ENCODE results near the gene PRPH. TPM values are rescaled to one million over a fixed set of nuclear protein-coding genes. Genes with fewer than 3 reads are reported as not detected.
"Not testable (repeated sequence)": the region's sequence is repeated elsewhere in the genome, so short reads cannot be mapped to it uniquely, and the experiment has no call there.

PRPH gene
- total RNA-seq, 1 donor from 2014 or later, result 0.38 TPM

DNA sequence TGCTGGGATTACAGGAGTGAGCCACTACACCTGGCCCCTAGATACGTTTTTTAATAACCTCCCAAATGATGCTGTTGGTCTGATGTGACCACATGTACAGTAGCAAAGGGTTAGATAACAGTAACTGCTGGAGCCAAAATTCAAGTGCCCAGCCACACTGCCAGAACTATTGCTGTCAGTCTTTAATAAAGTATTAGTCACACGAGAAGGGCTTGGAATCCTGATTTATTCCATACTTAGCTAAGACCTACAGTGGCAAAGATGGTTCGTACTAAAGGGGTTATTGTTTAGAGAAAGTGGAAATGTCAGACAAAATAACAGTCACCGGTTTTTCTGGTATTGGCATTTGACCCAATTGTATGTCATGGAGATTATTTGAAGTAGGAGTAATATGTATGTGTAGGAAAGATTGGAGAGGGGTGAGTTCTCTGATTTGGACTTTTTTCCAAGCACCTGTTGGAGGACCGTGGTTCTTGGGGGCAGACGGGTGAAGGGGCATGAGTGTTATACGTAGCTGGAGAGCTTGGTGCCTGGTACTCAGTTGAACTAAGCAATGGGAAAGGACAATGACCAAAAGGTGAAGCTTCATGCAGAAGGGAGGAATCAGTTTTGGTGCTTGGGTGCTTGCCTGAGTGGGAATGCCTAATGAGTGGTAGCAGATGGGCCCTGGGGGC, 20.4 kb upstream of the PRPH start:
- Mint-ChIP-seq H3K9me3 (no peaks in the 10 kb centered on the region), H3K27ac (no peak overlapping the region), H3K36me3 (peaks cover 18% of the 10 kb centered on the region), H3K4me1 (no peaks in the 10 kb centered on the region), H3K27me3 (ENCODE audit: low read depth) (no peaks in the 10 kb centered on the region), H3K4me3 (no peak overlapping the region)
- DNase-seq (ENCODE audit: low spot score in 2 of 2, unreplicated experiment in 2 of 2), result no peak
- TF ChIP-seq, protein P1, sequence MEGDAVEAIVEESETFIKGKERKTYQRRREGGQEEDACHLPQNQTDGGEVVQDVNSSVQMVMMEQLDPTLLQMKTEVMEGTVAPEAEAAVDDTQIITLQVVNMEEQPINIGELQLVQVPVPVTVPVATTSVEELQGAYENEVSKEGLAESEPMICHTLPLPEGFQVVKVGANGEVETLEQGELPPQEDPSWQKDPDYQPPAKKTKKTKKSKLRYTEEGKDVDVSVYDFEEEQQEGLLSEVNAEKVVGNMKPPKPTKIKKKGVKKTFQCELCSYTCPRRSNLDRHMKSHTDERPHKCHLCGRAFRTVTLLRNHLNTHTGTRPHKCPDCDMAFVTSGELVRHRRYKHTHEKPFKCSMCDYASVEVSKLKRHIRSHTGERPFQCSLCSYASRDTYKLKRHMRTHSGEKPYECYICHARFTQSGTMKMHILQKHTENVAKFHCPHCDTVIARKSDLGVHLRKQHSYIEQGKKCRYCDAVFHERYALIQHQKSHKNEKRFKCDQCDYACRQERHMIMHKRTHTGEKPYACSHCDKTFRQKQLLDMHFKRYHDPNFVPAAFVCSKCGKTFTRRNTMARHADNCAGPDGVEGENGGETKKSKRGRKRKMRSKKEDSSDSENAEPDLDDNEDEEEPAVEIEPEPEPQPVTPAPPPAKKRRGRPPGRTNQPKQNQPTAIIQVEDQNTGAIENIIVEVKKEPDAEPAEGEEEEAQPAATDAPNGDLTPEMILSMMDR (IDR thresholded peaks at IDR 0.05; ENCODE audit: unreplicated experiment), result no peak

DNA sequence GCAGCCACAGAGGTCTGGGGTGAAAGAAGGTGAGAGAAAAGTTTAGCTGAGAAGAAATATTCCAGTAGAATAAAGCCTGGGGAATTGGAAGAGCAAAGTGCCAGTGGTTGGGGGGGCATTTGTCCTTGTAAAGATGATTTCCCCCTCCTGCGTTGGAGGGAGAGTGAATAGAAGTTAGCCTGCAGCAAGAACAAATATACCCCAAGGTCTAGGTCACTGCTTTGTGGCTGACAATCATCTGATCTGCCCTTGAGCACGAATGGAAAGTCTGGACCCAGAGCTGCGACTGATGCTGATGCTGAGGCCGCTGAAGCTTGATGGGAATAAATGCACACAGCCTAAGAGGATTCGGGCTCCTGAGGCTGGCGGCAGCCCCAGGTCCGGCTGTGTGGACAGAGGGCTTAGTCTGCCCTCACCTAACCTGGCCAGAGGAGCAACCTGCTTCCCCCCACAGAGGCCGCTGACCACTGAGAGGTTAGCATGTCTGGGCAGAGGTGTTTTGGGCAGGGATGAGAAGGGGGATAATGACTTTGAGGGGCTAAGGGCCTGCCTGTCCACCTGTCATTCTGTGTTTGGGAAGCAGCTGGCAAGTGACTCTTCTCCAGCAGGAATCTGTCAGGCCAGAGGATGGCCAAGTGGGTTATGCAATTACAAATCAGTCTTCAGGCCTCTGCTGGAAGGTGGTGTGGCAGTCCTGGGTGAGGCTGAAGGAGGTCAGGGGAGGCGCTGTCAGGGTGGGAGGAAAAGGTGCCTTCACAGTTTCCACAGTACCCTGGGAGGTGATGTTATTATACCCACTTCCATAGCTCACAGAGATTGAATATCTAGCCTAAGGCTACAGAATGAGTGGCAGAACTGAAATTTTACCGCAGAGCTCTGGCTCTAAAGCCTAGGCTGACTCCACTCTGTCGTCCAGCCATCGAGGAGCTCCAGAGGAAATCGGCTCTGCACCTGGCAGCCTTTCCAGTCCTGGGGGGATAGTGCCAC, 18.4 kb upstream of the PRPH start:
- H3K27me3 Mint-ChIP-seq (ENCODE audit: low read depth), result no peaks in the 10 kb centered on the region
- H3K4me1 Mint-ChIP-seq, result no peaks in the 10 kb centered on the region
- no peak overlapping the region for H3K27ac Mint-ChIP-seq
- DNase-seq (ENCODE audit: low spot score in 2 of 2, unreplicated experiment in 2 of 2), result no peak
- peaks cover 7% of the 10 kb centered on the region for H3K36me3 Mint-ChIP-seq
- TF ChIP-seq, protein P1 (IDR thresholded peaks at IDR 0.05; ENCODE audit: unreplicated experiment), result no peak
- no peaks in the 10 kb centered on the region for H3K9me3 Mint-ChIP-seq
- no peak overlapping the region for H3K4me3 Mint-ChIP-seq

DNA sequence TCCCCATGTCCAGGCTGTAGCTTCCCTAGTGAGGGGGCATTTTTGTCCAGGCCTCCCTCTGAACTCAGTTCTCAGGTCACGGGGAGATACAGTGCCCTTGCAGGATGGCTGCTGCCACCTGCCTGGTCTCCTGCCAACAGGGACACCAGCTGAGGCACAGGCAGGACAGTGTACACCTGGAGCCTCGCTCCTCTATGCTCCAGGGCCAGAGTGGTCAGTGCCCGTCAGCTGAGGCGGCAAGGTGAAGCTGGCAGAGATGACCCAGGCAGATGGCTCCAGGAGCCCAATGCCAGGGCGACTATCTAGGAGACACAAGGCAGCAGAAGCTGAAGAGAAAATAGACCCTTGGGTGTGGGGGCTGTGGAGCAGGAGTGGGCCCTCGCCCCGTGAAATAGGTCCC, 17.5 kb upstream of the PRPH start:
- H3K36me3 Mint-ChIP-seq, result peaks cover 7% of the 10 kb centered on the region
- H3K9me3 Mint-ChIP-seq, result no peaks in the 10 kb centered on the region
- no peak overlapping the region for H3K27ac Mint-ChIP-seq
- no peaks in the 10 kb centered on the region for H3K27me3 Mint-ChIP-seq (ENCODE audit: low read depth)
- H3K4me1 Mint-ChIP-seq, result no peaks in the 10 kb centered on the region
- TF ChIP-seq, protein P1 (IDR thresholded peaks at IDR 0.05; ENCODE audit: unreplicated experiment), result no peak
- no peak overlapping the region for H3K4me3 Mint-ChIP-seq
- DNase-seq (ENCODE audit: low spot score in 2 of 2, unreplicated experiment in 2 of 2), result no peak

DNA sequence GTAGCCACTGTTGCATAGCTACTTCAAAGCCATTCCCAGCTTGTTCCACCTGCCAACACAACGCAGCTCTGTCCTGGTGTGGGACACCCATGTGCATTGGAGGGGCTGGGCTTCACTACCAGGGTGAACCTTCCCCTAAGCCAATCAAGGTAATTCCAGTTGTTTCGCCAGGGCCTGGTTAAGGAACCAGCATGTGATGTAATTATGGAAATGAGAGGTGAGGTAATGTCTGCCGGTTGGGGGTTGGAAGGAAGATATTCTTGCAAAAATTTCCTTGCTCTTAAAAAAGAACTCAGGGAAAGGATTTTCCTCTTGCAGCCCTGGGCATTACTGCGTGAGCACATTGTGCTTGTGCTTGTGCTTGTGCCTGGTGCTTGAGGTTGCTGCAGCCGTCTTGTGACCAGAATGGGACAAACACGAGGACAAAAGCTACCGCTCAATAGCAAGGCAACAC, 15.2 kb upstream of the PRPH start:
- Mint-ChIP-seq H3K36me3 (no peaks in the 10 kb centered on the region), H3K27ac (no peak overlapping the region), H3K4me1 (no peaks in the 10 kb centered on the region), H3K9me3 (no peaks in the 10 kb centered on the region), H3K4me3 (no peak overlapping the region), H3K27me3 (ENCODE audit: low read depth) (peaks cover 3% of the 10 kb centered on the region)
- TF ChIP-seq, protein P1 (IDR thresholded peaks at IDR 0.05; ENCODE audit: unreplicated experiment), result no peak
- DNase-seq (ENCODE audit: low spot score in 2 of 2, unreplicated experiment in 2 of 2), result no peak

DNA sequence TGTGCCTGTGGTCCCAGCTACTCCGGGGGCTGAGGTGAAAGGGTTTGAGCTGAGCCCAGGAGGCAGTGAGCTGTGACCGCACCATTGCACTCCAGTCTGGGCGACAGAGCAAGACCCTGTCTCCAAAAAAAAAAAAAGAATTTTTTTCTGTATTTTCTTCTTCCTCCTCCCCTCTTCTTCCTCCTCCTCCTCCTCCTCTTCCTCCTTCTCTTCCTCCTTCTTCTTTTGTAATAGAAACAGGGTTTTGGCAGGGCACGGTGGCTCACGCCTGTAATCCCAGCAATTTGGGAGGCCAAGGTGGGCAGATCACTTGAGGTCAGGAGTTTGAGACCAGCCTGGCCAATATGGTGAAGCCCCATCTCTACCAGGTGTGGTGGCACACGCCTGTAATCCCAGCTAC, 14.4 kb upstream of the PRPH start:
- H3K4me1 Mint-ChIP-seq, H3K36me3 Mint-ChIP-seq: not testable (repeated sequence)

DNA sequence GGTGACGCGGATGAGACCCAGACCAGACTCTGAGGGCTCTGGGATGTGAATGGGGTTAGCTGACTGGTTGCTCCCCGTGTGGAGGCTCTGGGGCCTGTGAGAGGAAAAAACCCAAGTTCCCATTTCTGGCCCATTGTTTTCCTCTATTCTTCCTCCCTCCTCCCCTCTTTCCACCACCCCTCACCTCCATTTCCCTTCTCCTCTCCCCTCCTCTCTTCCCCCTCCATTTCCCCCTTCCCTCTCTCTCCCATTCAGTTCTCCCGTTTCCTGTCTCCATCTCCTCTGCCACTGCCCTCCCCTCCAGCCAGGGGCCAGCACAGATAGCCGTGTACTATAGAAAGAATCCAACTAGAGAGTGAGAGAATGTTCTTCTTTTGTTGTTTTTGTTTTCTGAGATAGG, 12.6 kb upstream of the PRPH start:
- no peak overlapping the region for H3K27ac Mint-ChIP-seq
- no peaks in the 10 kb centered on the region for H3K9me3 Mint-ChIP-seq
- no peak for DNase-seq (ENCODE audit: low spot score in 2 of 2, unreplicated experiment in 2 of 2)
- H3K36me3 Mint-ChIP-seq, result no peaks in the 10 kb centered on the region
- H3K27me3 Mint-ChIP-seq (ENCODE audit: low read depth), result peaks cover 12% of the 10 kb centered on the region
- TF ChIP-seq, protein P1 (IDR thresholded peaks at IDR 0.05; ENCODE audit: unreplicated experiment), result no peak
- H3K4me1 Mint-ChIP-seq, result no peaks in the 10 kb centered on the region
- no peak overlapping the region for H3K4me3 Mint-ChIP-seq

More for the DNA sequence above, 14.4 kb upstream of the PRPH start:
- not testable (repeated sequence) for H3K27me3 Mint-ChIP-seq (ENCODE audit: low read depth); H3K4me3 Mint-ChIP-seq; H3K9me3 Mint-ChIP-seq; DNase-seq (ENCODE audit: low spot score in 2 of 2, unreplicated experiment in 2 of 2); H3K27ac Mint-ChIP-seq

DNA sequence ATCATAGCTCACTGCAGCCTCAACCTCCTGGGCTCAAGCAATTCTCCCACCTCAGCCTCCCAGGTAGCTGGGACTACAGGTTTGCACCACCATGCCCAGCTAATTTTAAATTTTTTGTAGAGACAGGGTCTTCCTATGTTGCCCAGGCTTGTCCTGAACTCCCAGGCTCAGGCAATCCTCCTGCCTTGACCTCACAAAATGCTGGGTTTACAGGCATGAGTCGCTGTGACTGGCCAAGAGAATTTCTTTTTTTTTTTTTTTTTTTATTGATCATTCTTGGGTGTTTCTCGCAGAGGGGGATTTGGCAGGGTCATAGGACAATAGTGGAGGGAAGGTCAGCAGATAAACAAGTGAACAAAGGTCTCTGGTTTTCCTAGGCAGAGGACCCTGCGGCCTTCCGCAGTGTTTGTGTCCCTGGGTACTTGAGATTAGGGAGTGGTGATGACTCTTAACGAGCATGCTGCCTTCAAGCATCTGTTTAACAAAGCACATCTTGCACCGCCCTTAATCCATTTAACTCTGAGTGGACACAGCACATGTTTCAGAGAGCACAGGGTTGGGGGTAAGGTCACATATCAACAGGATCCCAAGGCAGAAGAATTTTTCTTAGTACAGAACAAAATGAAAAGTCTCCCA, 12.1 kb upstream of the PRPH start:
- not testable (repeated sequence) for H3K4me1 Mint-ChIP-seq; H3K27ac Mint-ChIP-seq; H3K36me3 Mint-ChIP-seq; H3K9me3 Mint-ChIP-seq; DNase-seq (ENCODE audit: low spot score in 2 of 2, unreplicated experiment in 2 of 2); H3K4me3 Mint-ChIP-seq
- peaks cover 15% of the 10 kb centered on the region for H3K27me3 Mint-ChIP-seq (ENCODE audit: low read depth)

Data from mesothelial cell of epicardium (in vitro differentiated cells).